NCI-H345 (cell line): Measurements from ENCODE around the gene YIPF3.
A peak's percentile ranks its signal among the peaks of the same experiment; 100 is the strongest.
"Not testable (repeated sequence)": the region's sequence is repeated elsewhere in the genome, so short reads cannot be mapped to it uniquely, and the experiment has no call there.

ENCODE experiments used
- DNase-seq: peaks from one replicate; lab custom pipeline; 2025; lab: John Stamatoyannopoulos, UW

The YIPF3 gene

DNA sequence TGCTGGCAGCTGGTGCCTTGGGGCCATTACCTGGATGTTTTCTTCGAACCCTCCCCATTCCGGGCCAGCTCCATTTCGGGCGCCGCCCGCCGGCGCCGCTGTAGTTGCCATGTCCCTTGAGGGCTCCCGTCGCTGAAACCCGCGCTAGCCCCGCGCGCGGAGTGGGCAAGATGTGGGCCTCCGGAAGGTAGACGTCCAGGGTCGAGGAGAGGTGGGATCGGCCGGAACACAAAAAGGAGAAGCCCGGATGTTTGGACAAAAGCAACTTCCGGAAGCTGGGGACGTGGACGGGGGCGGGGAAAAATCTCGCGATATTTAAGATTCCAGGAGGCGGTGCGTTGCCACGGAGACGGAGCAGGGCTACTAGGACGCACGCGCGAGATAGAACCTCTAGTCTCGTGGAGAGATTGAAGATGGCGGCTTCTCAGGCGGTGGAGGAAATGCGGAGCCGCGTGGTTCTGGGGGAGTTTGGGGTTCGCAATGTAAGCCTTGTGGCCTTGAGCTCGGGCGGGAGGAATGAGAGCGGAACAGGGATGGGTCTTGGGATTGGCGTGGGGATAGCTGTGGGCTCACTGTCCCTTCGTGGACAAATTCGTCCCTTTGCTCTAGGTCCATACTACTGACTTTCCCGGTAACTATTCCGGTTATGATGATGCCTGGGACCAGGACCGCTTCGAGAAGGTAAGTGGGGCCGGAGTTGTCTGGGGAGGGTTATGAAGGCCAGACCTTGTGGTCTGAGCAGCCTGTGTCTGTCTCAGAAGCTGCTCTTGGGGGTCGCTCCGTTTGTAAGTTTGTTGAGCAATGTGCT lies at the start of gene YIPF3, which contains the start of gene POLR1C:
TSS of gene YIPF3 (minus strand) at position 230 of the 808 bp plus-strand sequence. CDS start at position 111, 119 bp downstream.
TSS of gene POLR1C (plus strand) at position 393 of the 808 bp plus-strand sequence. CDS start at position 414, 21 bp downstream.
- peak; percentile 99 for DNase-seq

DNA sequence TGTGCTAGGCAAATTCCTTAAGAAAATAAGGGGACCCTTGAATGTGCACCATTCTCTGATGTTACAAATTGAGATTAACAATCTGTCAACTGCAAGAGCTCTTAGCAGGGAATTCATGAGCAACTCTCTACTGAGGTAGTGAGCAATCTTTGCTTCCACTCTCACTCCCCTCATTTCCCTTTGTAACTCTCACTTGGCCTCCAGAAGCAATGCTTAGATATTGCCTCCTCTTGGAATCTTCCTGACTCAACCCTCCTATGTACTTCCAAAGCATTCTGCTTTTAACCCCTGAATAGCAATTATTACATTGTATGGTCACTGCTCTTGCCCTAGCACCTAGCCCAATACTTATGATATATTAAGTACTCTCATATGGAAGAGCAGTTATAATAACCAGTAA lies 42.6 kb upstream of the YIPF3 start:
- DNase-seq, result no peak

DNA sequence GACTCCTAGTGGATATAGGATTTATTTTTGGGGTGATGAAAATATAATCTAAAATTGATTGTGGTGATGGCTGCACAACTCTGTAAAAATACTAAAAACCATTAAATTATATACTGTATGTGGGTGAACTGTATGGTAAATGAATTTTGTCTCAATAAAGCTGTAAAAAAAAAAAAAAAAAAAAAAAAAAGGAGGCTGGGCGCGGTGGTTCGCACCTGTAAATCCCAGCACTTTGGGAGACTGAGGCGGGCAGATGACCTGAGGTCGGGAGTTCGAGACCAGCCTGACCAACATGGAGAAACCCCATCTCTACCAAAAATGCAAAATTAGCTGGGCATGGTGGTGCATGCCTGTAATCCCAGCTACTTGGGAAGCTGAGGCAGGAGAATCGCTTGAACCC lies 40.9 kb upstream of the YIPF3 start:
- DNase-seq, result not testable (repeated sequence)

DNA sequence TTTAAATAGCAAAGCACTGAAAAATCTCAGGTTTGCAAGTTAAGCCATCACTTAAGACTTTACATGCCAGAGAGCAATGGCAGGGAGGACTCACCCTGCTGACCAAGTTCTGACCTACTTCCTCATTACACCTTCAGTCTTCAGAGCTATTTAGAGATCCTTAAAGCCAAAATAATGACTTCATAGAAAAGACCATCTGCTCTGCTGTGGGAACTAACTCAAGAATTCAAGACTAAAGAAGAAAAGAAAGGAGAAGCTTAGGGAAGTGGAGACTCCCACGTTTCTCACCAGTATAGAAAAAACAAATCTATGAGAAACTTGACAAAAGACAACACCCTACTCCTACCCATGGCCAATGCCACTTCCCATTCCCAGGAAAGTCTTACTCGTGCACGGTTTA lies 30.5 kb upstream of the YIPF3 start:
- no peak for DNase-seq

DNA sequence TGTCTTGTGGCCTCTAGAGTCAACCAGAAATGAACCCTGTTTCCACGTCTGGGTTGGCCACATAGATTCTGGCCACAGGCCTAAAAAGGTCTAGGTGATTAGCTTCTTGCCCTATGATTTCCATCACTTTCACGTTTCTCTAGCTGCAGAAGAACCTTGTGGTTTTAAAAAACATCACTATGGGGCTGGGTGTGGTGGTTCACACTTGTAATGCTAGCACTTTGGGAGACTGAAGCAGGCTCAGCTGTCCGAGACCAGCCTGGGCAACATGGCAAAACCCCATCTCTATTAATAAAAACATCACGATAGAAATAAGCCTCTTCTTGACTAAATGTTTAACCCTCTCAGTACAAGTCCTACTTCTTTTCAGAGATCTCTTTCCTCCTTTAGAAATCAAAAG lies 27.7 kb upstream of the YIPF3 start:
- DNase-seq, result no peak

DNA sequence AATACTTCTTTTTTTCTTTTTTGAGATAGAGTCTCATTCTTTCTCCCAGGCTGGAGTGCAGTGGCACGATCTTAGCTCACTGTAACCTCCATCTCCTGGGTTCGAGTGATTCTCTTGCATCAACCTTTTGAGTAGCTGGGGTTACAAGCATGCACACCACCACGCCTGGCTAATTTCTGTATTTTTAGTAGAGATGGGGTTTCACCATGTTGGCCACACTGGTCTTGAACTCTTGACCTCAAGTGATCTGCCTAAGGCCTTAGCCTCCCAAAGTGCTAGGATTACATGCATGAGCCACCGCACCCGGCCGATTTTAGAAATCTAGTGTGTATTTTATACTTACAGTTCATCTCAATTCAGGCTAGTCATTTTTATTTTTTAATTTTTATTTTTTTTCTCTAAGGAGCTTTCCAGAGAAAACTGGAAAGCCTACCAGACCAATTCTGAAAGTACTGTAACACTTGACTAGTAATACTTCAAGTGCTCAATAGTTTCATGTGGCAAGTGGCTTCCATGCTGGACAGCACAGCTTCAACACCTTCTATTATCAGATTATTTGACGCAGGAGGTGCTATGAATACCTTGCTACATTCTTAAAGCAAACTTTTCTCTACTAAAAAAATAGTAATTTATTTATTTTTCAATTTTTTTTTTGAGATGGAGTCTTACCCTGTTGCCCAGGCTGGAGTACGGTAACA lies 25.2 kb upstream of the YIPF3 start:
- no peak for DNase-seq

DNA sequence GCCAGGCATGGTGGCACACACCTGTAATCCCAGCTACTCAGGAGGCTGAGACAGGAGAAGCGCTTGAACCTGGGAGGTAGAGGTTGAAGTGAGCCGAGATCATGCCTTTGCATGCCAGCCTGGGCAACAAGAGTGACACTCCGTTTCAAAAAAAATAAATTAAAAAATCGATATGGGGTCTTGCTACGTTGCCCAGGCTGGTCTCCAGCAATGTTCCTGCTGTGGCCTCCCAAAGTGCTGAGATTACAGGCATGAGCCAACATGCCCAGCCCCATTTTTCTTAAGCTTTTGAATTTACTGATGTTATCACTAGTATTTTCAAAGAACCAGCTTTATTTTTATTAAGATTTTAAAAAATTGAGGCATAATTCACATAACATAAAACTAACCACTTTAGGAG lies 23.8 kb upstream of the YIPF3 start:
- no peak for DNase-seq

DNA sequence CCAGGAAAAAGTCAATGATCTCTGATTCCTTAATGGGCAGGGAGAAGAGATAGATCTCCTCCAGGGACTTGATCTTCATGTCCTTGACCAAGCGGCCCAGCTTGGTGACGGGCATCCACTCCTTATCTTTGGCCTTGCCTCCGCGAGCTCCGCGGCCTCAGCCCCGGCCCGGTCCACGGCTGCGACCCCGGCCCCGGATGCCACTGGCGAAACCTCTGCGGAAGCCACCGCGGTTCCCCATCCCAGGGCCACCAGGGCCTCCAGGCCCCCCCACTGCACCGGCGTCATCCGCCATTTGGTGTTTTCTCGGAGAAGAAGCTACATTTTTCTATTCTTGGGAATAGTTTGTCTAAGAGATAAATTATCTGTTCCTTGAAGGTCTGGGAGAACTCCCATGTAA lies 22.7 kb upstream of the YIPF3 start:
- not testable (repeated sequence) for DNase-seq

DNA sequence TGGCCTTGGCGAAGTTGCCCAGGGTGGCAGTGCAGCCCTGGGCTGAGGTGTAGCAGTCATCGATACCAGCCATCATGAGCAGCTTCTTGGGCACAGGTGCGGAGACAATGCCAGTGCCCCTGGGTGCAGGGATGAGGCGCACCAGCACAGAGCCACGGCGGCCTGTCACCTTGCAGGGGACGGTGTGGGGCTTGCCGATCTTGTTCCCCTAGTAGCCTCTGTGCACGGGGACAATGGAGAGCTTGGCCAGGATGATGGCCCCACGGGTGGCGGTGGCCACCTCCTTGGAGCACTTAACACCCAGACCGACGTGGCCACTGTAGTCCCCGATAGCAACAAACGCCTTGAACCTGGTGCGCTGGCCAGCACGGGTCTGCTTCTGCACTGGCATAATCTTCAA lies 22.3 kb upstream of the YIPF3 start:
- DNase-seq, result not testable (repeated sequence)

DNA sequence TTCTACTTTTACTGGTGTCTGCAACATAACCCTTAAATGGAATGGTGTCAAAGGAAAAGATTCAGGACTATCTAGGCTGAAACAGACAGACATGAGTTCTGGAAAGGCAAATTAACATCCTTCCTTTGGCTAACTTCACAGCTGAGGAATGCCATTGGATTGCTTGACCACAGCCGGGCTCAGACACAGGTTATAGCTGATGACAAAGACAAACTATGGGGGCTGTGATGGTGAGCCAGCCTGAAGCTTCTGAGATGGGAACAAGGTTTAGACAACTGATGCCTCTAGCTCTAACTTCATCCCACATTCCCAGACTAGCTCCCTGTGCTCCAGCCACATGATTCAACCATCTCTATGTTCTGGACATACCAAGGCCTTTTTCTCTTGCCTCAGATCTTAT lies 15.5 kb upstream of the YIPF3 start:
- no peak for DNase-seq

DNA sequence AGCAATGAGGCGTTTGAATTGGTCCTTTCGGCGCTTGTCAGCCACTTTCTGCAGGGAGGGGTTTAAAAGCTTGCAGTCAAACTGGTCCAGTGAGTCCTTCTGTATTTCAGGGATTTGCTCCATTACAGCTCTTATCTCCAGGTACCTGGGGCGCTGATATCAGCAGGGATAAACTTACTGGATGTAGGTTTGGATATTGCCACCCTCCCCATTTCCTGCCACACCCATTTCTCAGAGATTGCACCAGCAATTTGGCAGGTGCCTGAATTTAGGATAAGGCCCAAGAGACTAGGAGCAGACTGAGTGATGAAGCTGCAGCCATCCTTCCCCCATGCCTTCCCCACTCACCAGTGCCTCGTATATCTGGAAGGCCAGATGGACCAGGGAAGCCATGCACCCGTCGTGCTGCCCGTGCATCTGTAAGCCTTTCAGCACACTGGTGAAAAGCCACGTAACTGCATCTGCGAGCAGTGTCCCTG lies 7.8 kb upstream of the YIPF3 start:
- DNase-seq, result no peak

DNA sequence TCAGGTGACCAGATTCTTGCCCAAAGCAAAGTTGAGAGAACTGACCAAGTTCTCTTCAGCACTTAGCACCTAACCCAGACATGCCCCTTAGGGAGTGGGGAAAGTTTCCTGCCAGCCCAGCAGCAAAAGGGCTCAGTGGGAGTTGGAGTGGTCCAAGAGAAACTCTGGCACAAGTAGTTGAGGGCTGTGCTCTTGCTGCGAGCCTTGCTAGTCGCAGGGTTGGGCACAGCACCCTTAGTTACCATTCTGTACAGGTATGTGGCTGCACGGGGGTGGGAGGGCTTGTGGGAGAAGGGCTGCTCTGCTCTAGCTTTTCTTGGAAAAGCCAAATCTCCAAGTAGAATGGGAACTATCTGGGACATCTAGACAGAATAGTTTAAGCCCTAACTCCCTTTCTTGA lies 6.6 kb upstream of the YIPF3 start:
- no peak for DNase-seq

DNA sequence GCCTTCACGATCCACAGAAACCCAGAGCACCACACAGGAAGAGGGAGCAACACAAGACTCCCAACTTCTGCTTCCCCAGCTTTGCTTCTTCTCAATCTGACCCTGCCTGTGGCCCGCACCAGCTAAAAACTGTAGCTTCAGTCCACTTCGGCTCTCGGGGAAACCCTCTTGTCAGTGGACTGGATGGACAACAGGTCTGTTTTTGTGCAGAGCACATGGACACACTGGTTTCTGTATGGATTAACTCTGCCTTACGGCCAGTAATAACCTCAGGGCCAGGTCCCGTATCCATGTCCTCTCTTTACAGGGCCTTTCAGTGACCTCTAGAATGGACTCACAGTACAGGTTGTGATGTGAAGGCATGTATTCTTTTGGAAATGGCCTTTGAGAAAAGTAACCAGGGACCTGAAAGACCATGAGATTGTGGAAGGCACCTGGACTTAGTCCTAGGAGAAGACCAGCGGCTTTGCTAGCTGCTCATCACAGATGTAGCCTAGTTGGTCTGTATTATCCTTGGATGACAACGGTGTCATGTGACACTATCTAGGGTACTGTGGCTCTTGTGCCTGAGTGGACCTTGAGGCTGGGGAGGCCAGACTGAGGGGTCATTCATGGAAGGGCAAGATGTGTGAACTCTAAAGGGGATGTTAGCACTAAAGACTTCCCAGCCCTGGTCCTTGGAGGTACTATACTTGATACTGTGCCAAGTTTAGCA lies 6.0 kb upstream of the YIPF3 start:
- DNase-seq, result no peak

DNA sequence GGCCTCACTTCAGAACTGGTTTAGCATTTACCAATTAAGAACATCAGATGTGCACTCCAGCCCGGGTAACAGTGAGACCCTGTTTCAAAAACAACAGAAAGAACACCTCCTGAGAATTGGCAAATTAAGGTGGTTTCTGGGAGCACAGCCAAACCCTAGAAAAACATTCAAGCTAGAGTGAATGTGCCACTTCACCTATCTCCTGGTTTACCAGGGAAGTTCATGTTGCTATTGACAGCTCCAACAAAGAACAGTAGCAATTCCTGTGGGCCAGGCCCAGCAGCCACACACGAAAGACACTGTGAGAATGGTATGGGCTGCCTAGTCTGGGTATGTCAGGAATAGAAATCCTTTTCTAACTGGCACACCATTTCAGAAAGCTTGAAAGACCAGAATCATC lies 5.1 kb upstream of the YIPF3 start:
- DNase-seq, result no peak

DNA sequence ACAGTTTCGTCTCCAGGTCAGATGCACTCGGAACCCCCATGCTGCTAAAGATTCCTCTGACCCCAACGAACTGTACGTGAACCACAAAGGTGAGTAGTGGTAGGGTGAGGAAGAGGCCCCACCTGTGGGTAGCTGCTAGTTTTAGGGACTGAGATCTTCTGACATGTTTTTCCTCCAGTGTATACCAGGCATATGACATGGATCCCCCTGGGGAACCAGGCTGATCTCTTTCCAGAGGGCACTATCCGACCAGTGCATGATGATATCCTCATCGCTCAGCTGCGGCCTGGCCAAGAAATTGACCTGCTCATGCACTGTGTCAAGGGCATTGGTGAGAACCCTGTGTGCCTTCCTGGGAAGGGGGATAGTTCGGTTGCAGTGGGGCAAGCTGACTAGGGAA lies 3.4 kb upstream of the YIPF3 start:
- DNase-seq, result no peak

DNA sequence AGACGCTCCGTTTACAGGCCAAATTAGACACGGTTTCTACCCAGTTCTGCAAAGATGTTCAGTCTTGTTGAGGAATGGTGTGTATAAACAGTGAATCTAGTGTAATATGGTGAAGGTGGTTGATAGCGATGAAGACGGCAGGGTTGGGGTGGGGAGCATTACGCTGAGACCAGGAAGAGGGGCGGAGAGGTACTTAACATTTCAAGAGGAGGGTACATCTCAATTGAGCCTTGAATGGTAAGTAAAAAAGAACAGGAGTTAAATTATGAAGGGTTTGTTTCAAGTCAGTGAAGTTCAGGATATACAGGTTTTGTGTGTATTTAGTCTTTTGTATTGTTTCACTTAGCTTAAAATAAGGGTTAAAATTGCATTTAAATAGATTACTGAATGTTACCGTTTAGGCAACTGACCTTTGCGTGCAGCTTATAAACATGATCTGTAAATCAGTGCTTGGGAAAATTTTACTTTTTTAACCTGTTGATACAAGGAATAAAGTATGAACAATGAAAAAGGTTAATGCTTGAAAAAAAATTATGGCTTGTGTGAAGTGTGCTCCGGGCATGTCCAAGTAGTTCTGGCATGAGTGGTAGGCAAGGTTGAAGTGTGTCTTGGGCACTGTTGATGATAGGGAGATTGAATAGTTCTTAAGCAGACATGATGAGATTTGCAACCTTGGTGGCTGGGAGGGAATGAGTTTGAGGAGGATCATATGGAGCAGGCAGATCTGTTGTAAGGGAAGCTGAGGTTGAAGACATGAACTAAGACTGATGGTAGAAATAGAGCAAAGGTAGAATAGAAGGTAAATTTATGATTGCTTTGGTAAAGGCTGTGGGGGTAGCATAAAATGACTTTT lies 1.0 kb upstream of the YIPF3 start:
- no peak for DNase-seq

DNA sequence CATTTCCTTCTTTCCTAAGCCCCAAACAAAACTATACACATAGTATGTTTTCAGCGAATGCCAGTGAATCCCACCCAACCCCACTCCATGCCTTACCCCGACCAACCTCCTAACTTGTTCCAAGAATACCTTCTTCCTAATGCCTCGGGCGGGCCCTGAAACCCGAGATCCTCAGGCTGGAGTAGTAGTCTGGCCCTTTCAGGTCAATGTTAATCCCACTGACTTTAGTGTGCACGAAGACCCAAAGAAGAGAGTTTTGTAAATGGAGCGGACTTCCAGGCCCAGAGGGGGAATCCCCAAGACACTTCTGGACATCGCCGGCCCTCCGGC lies 394 bp downstream of the YIPF3 start:
- no peak for DNase-seq

DNA sequence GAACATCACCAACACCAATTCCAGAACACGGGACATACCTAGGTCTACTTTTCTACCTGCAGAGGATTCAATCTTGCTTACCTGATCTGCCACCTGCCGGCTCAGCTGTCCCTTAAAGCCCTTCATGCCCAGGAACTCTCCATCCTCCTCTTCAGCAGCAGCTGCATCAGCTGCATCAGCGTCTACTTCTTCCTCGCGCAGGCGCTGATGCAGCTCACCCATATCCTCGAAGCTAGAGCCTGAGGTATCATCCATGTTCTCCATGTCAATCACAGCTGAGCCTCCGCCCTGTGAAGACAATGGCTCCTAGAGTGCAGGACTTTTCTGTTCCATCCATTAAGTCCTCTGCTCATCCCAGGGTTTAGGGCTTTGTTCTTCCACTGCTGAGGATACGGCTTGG lies 918 bp downstream of the YIPF3 start:
- DNase-seq, result no peak

DNA sequence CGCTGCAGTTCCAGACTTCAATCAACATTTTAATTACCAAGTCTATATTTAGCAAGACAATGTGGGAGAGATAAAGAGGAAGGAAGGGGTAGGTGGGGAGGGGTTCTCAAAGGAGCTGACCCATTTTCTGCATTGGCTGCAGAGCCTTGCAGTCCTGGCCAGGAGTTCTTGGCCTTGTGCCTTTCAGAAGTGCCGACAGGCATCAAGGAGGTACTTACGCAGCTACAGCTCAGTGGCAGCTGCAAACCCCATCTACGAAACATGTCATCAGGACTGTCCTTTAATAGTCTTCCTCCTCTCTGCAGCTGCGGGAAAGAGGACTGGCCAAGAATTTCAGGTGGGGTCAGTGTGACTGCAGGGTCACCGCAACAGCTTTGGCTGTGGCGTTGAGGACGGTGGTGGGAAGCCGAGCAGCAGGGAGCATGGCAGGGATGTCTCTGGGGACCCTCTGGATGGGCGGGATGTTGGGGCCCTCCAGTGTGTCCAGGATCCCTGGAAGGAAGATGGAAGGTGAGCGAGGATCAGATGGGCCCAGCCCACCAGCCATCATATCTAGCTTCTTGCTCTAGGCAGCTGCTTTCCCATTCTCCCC lies 4.8 kb downstream of the YIPF3 start:
- no peak for DNase-seq

DNA sequence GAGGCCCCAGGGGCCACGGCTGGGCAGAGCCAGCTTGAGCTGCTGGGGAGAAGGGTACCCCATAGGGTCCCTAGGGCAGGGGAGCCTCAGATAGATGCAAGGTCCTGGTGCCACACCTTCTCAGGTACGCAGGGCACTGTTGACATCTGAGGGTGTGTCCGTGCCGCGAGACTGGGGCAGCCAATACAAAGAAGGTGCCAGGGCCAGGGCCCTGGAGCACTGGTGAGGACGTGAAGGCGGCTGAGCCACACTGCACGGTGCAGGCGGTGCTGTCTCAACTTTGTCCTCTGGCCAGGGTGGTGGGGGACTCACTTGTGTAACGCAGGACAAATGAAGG lies 5.9 kb downstream of the YIPF3 start:
- DNase-seq, result no peak

DNA sequence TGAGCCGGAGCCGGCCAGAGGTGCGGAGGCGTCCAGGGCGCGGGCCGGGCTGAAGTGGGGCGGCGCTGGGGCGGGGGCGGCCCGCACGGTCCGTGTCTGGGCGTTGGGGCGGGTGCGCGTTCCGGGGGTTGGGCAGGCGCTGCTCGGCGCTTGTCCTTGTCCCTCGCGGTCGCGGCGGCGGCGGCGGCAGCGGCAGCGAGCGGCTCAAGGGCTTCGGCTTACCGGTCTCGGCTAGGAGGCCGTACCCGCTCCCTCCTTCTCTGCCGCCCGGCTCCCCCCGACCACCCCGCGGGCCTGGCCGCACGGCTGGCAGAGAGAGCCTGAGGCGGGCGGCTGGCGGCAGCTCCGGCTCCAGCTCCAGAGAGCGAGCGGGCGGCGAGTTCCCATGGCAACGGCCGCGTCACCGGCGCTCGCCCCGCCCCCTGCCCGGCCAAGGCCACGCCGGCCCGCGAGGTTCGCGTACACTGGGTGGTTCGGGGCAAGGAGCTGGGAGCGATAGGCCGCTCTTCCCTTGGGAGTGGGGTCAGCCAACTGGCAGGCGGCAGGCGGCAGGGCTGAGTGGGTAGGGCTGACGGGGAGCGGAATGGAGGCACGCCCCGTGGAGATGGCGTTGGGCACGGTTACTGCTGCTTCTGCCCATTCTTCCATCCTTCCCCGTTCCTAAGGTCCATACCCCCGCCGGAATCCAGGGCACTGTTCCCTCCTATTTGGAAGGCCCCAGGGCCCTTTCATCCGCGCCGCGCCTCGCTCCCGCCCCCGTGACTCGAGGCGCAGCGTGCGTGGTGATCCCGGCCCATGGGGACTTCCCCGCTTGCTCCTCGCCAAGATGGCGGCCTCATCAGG lies 6.5 kb downstream of the YIPF3 start, which contains the start of gene LRRC73:
TSS of gene LRRC73 (minus strand) at position 363 of the 843 bp plus-strand sequence. CDS start 561 bp downstream, outside the sequence.
- DNase-seq, result peak; percentile 78
